NK-92 (cell line): ENCODE data around the gene RFPL1.
"Not testable (repeated sequence)": the region's sequence is repeated elsewhere in the genome, so short reads cannot be mapped to it uniquely, and the experiment has no call there.

ENCODE experiments used
- DNase-seq: peaks from one replicate; lab custom pipeline; 2025; ENCODE audit not compliant: unreplicated experiment; lab: John Stamatoyannopoulos, UW

RFPL1 gene

GRCh38 chr22:29478326-29479276 lies 40.2 kb downstream of the RFPL1 start:
- no peak for DNase-seq

DNA sequence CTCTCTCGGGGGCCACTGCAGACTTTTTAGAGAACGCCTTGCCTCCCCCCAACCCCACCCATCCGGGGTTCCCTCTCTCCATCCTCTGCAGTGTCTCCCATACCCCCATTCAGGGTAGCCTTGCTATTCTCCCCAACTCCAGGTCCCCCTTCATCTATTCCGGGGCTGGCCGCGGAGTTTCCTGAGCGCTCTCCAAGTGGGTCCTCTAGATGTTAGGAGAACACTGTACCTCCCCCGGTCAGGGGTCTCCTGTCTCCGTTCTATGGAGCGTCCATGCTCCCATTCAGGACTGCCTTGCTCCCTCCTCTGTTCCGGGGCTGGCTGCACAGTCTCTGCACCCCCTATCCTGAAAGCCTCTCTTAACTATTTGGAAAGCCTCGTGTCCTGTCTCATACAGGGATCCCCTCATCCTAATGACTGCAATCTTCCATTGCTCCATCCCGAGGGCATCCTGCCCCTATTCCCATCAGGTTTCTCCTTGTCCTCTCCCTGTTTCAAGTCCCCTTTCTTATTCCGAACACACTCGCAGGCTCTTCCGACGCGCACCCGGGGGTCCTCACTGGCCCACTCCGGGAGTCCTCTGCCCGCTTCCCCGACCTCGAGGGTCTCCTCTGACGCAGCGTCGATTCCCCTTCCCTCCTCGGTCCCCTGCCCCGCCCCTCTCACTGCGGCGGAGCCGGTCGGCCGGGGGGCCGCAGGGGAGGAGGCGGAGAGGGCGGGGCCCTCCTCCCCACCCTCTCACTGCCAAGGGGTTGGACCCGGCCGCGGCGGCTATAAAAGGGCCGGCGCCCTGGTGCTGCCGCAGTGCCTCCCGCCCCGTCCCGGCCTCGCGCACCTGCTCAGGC lies 41.3 kb downstream of the RFPL1 start, which contains the start of gene NEFH:
Gene NEFH, plus strand, starts transcription at position 802 of the 845 bp plus-strand sequence. CDS start 45 bp downstream, outside the sequence.
- DNase-seq = no peak

DNA sequence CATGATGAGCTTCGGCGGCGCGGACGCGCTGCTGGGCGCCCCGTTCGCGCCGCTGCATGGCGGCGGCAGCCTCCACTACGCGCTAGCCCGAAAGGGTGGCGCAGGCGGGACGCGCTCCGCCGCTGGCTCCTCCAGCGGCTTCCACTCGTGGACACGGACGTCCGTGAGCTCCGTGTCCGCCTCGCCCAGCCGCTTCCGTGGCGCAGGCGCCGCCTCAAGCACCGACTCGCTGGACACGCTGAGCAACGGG lies 41.8 kb downstream of the RFPL1 start:
- DNase-seq = no peak

GRCh38 chr22:29480512-29481264 lies 42.3 kb downstream of the RFPL1 start:
- DNase-seq = no peak

DNA sequence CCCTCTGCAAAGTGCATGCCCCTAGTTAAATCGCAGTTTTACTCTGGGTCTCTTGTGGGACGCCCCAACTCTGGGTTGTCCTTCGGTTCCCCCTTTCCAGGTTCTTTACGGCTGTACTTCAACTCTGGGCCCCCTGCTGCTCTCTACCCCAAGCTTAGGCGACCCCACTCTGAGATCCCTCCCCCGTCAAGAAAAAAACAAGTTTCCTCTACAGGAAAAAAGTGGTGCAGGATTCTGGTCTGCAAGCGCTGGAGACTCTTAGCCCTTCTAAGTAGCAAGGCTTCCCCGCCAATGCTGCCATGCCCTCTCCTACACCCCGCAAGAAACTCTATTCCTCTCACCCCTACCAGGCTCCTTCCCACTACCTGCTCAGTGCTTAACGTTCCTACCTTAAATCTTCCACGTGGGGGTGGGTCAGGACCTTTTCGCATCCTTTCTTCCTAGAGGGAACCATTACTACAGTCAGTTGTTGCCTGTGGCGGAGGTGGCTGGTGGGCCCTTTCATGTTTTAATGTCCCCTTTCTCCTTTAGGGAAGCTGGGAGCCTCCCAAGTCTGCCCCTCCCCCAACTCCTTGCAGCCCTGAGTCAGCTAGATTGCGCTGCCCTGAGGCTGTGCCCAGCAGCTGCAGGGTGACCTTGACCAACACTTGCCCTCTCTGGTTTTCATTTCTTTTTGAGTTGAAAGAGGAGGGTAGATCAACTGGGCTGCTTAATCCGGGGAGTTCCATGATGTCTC lies 43.0 kb downstream of the RFPL1 start:
- DNase-seq = no peak

DNA sequence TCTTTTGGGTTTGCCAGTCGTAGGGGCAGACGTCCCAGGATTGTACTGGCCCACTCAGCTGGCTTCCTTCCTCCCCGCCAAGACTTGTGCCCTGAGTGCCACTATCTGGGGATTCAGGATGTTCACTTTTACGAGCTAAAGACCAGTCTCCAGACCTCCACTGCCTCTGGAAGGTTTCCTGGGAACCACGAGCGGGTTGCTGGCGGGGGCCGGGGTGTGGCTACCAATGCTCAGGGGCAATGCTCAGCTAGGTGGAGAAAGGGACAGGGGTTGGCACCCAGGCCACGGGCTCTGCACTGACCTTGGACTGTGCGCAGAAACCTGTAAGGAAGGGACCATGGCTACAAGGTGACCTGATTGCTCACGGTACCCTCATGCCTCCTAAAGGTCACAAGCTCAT lies 43.9 kb downstream of the RFPL1 start:
- DNase-seq = no peak

DNA sequence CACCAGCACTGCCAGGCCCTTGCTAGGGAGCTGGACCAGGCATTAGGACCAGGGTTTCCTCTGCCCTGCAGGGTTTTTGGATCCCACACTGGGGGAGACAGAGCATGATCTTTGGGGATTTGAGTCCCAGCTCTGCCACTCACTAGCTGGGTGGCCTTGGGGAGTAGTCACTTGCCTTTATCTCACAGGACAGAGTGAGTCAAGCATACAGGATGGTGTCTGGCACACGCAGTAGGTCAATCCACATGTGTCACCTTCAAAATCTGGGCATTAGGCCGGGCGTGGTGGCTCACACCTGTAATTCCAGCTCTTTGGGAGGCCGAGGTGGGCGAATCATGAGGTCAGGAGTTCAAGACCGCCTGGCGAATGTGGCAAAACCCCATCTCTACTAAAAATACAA lies 44.3 kb downstream of the RFPL1 start:
- DNase-seq = no peak

GRCh38 chr22:29483254-29483653 lies 44.9 kb downstream of the RFPL1 start:
- no peak for DNase-seq

GRCh38 chr22:29484642-29485041 lies 46.3 kb downstream of the RFPL1 start:
- no peak for DNase-seq

DNA sequence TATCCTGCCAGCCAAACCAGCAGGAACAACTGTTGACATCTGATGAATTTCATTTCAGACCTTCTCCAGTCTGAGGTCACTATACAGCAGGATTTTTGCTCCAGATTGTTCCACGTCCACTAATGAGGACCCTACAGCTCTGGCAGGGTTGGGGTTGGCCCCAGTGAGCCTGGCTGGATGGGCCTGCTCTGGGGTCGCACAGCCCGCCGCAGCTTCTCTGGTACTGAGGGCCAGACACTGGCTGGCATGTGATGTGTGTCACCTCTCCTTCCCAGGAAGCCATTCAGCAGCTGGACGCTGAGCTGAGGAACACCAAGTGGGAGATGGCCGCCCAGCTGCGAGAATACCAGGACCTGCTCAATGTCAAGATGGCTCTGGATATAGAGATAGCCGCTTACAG lies 47.1 kb downstream of the RFPL1 start:
- no peak for DNase-seq

GRCh38 chr22:29487426-29487986 lies 49.1 kb downstream of the RFPL1 start:
- no peak for DNase-seq

GRCh38 chr22:29489127-29489780 lies 50.9 kb downstream of the RFPL1 start:
- not testable (repeated sequence) for DNase-seq

GRCh38 chr22:29491012-29491411 lies 52.6 kb downstream of the RFPL1 start:
- no peak for DNase-seq
